ENCODE results near the gene RNF187. TPM values are rescaled to one million over a fixed set of nuclear protein-coding genes. Genes with fewer than 3 reads are reported as not detected.

RNF187 gene
- total and polyA plus RNA-seq, 2 of the 13 experiments (the other 11 are each of a cell fraction or from before 2014, with no cell fraction given): 41.3 to 59.4 TPM

DNA sequence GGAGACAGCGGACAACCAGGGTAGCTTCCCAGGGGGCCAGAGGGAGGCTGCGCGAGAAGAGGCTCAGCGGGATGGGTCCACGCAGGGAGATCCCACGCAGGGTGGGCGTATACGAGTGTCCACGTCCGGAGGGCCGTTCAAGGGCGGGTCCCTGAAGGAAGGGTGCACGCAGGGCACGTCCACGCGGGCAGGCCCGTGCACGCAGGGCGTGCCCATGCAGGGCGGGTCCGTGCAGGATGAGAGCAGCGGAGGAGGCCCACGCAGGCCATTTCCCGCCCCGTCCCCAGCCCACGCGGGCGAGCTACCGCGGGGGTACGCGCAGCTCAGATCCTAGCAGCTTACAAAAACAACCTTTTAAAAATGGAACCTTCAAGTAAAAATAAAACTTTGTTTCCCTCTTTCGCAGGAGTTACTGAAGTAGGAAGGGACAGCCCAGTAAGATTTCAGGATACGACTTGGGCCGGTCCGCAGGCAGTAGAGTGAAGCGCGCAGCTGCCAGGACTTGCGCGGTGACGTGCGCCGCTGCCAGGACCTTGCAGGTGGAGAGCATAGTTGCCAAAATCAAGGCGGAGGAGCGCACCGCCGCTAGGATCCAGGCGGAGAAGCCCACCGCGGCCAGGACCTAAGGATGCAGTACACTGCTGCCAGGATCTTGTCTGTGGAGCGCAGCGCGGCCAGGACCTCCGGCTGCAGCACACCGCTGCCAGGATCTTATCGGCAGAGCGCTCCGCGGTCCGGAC lies 416 bp upstream of the RNF187 start (continued):
- TF ChIP-seq, protein P1, sequence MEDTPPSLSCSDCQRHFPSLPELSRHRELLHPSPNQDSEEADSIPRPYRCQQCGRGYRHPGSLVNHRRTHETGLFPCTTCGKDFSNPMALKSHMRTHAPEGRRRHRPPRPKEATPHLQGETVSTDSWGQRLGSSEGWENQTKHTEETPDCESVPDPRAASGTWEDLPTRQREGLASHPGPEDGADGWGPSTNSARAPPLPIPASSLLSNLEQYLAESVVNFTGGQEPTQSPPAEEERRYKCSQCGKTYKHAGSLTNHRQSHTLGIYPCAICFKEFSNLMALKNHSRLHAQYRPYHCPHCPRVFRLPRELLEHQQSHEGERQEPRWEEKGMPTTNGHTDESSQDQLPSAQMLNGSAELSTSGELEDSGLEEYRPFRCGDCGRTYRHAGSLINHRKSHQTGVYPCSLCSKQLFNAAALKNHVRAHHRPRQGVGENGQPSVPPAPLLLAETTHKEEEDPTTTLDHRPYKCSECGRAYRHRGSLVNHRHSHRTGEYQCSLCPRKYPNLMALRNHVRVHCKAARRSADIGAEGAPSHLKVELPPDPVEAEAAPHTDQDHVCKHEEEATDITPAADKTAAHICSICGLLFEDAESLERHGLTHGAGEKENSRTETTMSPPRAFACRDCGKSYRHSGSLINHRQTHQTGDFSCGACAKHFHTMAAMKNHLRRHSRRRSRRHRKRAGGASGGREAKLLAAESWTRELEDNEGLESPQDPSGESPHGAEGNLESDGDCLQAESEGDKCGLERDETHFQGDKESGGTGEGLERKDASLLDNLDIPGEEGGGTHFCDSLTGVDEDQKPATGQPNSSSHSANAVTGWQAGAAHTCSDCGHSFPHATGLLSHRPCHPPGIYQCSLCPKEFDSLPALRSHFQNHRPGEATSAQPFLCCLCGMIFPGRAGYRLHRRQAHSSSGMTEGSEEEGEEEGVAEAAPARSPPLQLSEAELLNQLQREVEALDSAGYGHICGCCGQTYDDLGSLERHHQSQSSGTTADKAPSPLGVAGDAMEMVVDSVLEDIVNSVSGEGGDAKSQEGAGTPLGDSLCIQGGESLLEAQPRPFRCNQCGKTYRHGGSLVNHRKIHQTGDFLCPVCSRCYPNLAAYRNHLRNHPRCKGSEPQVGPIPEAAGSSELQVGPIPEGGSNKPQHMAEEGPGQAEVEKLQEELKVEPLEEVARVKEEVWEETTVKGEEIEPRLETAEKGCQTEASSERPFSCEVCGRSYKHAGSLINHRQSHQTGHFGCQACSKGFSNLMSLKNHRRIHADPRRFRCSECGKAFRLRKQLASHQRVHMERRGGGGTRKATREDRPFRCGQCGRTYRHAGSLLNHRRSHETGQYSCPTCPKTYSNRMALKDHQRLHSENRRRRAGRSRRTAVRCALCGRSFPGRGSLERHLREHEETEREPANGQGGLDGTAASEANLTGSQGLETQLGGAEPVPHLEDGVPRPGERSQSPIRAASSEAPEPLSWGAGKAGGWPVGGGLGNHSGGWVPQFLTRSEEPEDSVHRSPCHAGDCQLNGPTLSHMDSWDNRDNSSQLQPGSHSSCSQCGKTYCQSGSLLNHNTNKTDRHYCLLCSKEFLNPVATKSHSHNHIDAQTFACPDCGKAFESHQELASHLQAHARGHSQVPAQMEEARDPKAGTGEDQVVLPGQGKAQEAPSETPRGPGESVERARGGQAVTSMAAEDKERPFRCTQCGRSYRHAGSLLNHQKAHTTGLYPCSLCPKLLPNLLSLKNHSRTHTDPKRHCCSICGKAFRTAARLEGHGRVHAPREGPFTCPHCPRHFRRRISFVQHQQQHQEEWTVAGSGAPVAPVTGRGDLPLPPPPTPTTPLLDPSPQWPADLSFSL (CRISPR knock-in tag; IDR thresholded peaks at IDR 0.05): peak; percentile 63
- no peak for TF ChIP-seq ZNF530 (CRISPR knock-in tag; IDR thresholded peaks at IDR 0.05; ENCODE audit: low read depth)
- 0 out of 2 replicates have a peak, but pooled peaks have one; percentile 45 for TF ChIP-seq CHD4 (IDR thresholded peaks at IDR 0.05; ENCODE audit: borderline replicate concordance, low read length)
- peak; percentile 61 for TF ChIP-seq SP2 (CRISPR knock-in tag; IDR thresholded peaks at IDR 0.05)
- no peak for TF ChIP-seq ZNF496 (CRISPR knock-in tag; IDR thresholded peaks at IDR 0.05; ENCODE audit: insufficient replicate concordance)
- no peak for TF ChIP-seq ZNF138 (CRISPR knock-in tag; IDR thresholded peaks at IDR 0.05; ENCODE audit: low read depth)
- peak; percentile 93 for TF ChIP-seq ZNF343 (CRISPR knock-in tag; IDR thresholded peaks at IDR 0.05)
- TF ChIP-seq, protein P2, sequence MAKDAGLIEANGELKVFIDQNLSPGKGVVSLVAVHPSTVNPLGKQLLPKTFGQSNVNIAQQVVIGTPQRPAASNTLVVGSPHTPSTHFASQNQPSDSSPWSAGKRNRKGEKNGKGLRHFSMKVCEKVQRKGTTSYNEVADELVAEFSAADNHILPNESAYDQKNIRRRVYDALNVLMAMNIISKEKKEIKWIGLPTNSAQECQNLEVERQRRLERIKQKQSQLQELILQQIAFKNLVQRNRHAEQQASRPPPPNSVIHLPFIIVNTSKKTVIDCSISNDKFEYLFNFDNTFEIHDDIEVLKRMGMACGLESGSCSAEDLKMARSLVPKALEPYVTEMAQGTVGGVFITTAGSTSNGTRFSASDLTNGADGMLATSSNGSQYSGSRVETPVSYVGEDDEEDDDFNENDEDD (CRISPR knock-in tag; IDR thresholded peaks at IDR 0.05; ENCODE audit: borderline replicate concordance): peak; percentile 30; the same call in 1 of the 2 replicates
- TF ChIP-seq U2AF1 (optimal IDR thresholded peaks at IDR 0.05; ENCODE audit: low read depth, low read length): no peak
- TF ChIP-seq ZNF552 (CRISPR knock-in tag; IDR thresholded peaks at IDR 0.05; ENCODE audit: borderline replicate concordance): no peak
- TF ChIP-seq FOXO1 (CRISPR knock-in tag; IDR thresholded peaks at IDR 0.05): peak; percentile 78; the same call in 1 of the 2 replicates
- no peak for TF ChIP-seq ZNF30 (CRISPR knock-in tag; IDR thresholded peaks at IDR 0.05)
- TF ChIP-seq ZBTB42 (CRISPR knock-in tag; IDR thresholded peaks at IDR 0.05): peak; percentile 92
- TF ChIP-seq ZFP1 (CRISPR knock-in tag; IDR thresholded peaks at IDR 0.05): no peak
- TF ChIP-seq, protein P3, sequence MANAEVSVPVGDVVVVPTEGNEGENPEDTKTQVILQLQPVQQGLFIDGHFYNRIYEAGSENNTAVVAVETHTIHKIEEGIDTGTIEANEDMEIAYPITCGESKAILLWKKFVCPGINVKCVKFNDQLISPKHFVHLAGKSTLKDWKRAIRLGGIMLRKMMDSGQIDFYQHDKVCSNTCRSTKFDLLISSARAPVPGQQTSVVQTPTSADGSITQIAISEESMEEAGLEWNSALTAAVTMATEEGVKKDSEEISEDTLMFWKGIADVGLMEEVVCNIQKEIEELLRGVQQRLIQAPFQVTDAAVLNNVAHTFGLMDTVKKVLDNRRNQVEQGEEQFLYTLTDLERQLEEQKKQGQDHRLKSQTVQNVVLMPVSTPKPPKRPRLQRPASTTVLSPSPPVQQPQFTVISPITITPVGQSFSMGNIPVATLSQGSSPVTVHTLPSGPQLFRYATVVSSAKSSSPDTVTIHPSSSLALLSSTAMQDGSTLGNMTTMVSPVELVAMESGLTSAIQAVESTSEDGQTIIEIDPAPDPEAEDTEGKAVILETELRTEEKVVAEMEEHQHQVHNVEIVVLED (CRISPR knock-in tag; IDR thresholded peaks at IDR 0.05; ENCODE audit: borderline replicate concordance): peak; percentile 98
- TF ChIP-seq ZNF510 (CRISPR knock-in tag; IDR thresholded peaks at IDR 0.05; ENCODE audit: low read depth): peak; percentile 92
- TF ChIP-seq, protein P4, sequence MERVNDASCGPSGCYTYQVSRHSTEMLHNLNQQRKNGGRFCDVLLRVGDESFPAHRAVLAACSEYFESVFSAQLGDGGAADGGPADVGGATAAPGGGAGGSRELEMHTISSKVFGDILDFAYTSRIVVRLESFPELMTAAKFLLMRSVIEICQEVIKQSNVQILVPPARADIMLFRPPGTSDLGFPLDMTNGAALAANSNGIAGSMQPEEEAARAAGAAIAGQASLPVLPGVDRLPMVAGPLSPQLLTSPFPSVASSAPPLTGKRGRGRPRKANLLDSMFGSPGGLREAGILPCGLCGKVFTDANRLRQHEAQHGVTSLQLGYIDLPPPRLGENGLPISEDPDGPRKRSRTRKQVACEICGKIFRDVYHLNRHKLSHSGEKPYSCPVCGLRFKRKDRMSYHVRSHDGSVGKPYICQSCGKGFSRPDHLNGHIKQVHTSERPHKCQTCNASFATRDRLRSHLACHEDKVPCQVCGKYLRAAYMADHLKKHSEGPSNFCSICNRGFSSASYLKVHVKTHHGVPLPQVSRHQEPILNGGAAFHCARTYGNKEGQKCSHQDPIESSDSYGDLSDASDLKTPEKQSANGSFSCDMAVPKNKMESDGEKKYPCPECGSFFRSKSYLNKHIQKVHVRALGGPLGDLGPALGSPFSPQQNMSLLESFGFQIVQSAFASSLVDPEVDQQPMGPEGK (CRISPR knock-in tag; IDR thresholded peaks at IDR 0.05): peak; percentile 21; the same call in 1 of the 2 replicates
- peak; percentile 78 for TF ChIP-seq ZNF724P (CRISPR knock-in tag; IDR thresholded peaks at IDR 0.05; ENCODE audit: borderline replicate concordance)
